Neural cell (in vitro differentiated cells): Measurements from ENCODE around the gene COBL.

ENCODE experiments used
- CTCF ChIP-seq: fragments of 450-650 bp; IDR thresholded peaks from 2 replicates; pipeline ENCODE4 v1.5.1; 2014; ENCODE audit warnings: antibody characterized with exemption, mild to moderate bottlenecking, moderate library complexity; ENCODE audit not compliant: poor library complexity, severe bottlenecking
- SMC3 ChIP-seq: fragments of 450-650 bp; conservative IDR thresholded peaks from 2 replicates; pipeline ENCODE4 v1.6.1; 2014; ENCODE audit warnings: antibody characterized with exemption, mild to moderate bottlenecking, moderate library complexity; ENCODE audit not compliant: poor library complexity

- TF ChIP-seq CTCF (no peak), SMC3 (no peak)
Measured at GRCh38 chr7:51242881-51243518, 73.6 kb downstream of the COBL start.
